Breast epithelium (tissue), 4 donors: Measurements from ENCODE around the gene TOGARAM2. TPM values are rescaled to one million over a fixed set of nuclear protein-coding genes. Genes with fewer than 3 reads are reported as not detected.

Experiments
- DNase-seq, 2 donors: peaks; one replicate each; pipeline ENCODE4 v3.0.0-alpha.2; 2019; ENCODE audit warnings: low spot score in 2 of 2
- H3K27ac ChIP-seq, 2 donors: fragments of 200-600 bp; sonication (generic) in 1 of 2; one replicate each; pipeline ENCODE4 v1.5.1; 2016 to 2019; ENCODE audit warnings: mild to moderate bottlenecking in 1 of 2
- H3K27me3 ChIP-seq, 2 donors: fragments of 200-600 bp; sonication (generic) in 1 of 2; one replicate each; pipeline versions ENCODE4 v1.5.1 to v1.6.0; 2017 to 2019; ENCODE audit warnings: control low read depth in 1 of 2, mild to moderate bottlenecking in 1 of 2
- H3K36me3 ChIP-seq: fragments of 200-600 bp; one replicate; pipeline ENCODE4 v1.5.1; 2019
- H3K4me1 ChIP-seq, 2 donors: fragments of 200-600 bp; sonication (generic); one replicate each; pipeline ENCODE4 v1.5.1; 2016 to 2019; ENCODE audit warnings: control low read depth in 1 of 2
- H3K4me3 ChIP-seq, 3 donors: fragments of 200-600 bp; sonication (generic); 1 replicate in 2 of 3; 2 replicates in 1 of 3; pipeline ENCODE4 v1.5.1; 2016 to 2019; ENCODE audit warnings: mild to moderate bottlenecking in 3 of 3, moderate library complexity in 2 of 3
- H3K9me3 ChIP-seq, 2 donors: fragments of 200-600 bp; sonication (generic) in 1 of 2; one replicate each; pipeline ENCODE4 v1.5.1; 2016 to 2019; ENCODE audit warnings: control low read depth in 1 of 2
- POLR2A ChIP-seq: fragments of 450-650 bp; IDR thresholded peaks from one replicate; pipeline ENCODE4 v1.6.1; 2016; ENCODE audit warnings: antibody characterized with exemption, mild to moderate bottlenecking, moderate library complexity
- POLR2AphosphoS5 ChIP-seq, 3 donors: sonication (generic); formaldehyde crosslinking; IDR thresholded peaks; one replicate each; pipeline ENCODE4 v1.6.1; 2017; ENCODE audit warnings: antibody characterized with exemption in 3 of 3
- intact Hi-C: fragments of 100-400 bp; cut with DNase I; formaldehyde crosslinking; loops from one replicate; pipeline ENCODE4 v1.15.1; 2023; ENCODE audit warnings: low total_unique reads
- total RNA-seq, 3 donors: library from RNA; depleted of rRNA; stranded (reverse); fragments of >200 nt; gene quantifications; one replicate each; pipeline ENCODE4 v1.1.0, GENCODE V29; 2016
- TF ChIP-seq, protein P1 (sequence below), 3 donors: fragments of 450-650 bp; IDR thresholded peaks; one replicate each; pipeline ENCODE4 v1.5.1; 2016 to 2017; ENCODE audit warnings: antibody characterized with exemption in 3 of 3, mild to moderate bottlenecking in 3 of 3, moderate library complexity in 3 of 3

Gene TOGARAM2
- total RNA-seq, 3 donors from 2014 or later: 0.15 to 2.7 (median 0.33) TPM

GRCh38 chr2:28949190-28949589 lies 31.9 kb upstream of the TOGARAM2 start:
- Histone ChIP-seq H3K27ac (no peak overlapping the region), H3K36me3 (peaks cover 11% of the 10 kb centered on the region), H3K4me1 (no peaks in the 10 kb centered on the region), H3K27me3 (no peaks in the 10 kb centered on the region), H3K9me3 (peaks cover 6 to 8% of the 10 kb centered on the region in 2 donors), H3K4me3 (no peak overlapping the region)
- intact Hi-C loops: no loop called here
- TF ChIP-seq POLR2A: no peak
- DNase-seq: no peak

- Histone ChIP-seq H3K4me3 (no peak overlapping the region), H3K36me3 (peaks cover 11% of the 10 kb centered on the region), H3K4me1 (no peaks in the 10 kb centered on the region), H3K27ac (no peak overlapping the region), H3K9me3 (peaks cover 6 to 8% of the 10 kb centered on the region in 2 donors), H3K27me3 (no peaks in the 10 kb centered on the region)
- DNase-seq: no peak
- TF ChIP-seq, protein P1, sequence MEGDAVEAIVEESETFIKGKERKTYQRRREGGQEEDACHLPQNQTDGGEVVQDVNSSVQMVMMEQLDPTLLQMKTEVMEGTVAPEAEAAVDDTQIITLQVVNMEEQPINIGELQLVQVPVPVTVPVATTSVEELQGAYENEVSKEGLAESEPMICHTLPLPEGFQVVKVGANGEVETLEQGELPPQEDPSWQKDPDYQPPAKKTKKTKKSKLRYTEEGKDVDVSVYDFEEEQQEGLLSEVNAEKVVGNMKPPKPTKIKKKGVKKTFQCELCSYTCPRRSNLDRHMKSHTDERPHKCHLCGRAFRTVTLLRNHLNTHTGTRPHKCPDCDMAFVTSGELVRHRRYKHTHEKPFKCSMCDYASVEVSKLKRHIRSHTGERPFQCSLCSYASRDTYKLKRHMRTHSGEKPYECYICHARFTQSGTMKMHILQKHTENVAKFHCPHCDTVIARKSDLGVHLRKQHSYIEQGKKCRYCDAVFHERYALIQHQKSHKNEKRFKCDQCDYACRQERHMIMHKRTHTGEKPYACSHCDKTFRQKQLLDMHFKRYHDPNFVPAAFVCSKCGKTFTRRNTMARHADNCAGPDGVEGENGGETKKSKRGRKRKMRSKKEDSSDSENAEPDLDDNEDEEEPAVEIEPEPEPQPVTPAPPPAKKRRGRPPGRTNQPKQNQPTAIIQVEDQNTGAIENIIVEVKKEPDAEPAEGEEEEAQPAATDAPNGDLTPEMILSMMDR (IDR thresholded peaks at IDR 0.05): no peak
- TF ChIP-seq POLR2A (no peak), POLR2AphosphoS5 (IDR thresholded peaks at IDR 0.05) (no peak)
- intact Hi-C loops: no loop called here
Observed at GRCh38 chr2:28949617-28950305, 31.3 kb upstream of the TOGARAM2 start.

DNA sequence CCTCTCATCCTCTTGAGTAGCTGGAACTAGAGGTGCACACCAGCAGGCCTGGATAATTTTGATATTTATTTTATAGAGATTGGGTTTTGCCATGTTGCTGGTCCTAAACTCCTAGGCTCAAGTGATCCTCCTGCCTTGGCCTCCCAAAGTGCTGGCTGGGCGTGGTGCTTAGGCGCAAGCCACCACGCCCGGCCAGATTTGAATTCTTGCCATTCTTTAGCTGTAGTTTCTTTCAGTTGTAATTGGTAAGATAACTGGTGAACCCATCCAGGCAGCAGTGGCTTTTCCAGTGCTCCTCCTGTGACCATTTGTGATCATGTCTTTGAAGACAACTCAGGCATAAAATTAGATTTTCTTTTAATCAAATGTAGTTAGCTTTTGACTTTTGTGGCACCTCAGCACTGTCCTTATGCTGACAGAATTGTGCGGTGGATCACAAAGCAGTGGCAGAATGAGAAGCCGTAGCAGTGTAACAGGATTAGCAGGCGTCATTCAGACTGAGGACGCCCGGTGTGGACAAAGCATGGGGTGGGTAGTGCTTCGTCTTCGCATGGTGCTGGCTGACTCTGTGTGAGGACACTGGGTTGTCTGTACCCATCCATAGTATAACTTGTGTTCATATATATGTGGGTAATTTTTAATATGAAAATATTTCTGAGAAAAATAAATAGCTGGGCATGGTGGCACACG lies 30.0 kb upstream of the TOGARAM2 start:
- no peak for DNase-seq
- peaks cover 6 to 8% of the 10 kb centered on the region in 2 donors for H3K9me3 ChIP-seq
- peak overlapping the region in 1 of 2 donors; percentile 61 for H3K27ac ChIP-seq
- H3K4me3 ChIP-seq: no peak overlapping the region
- H3K27me3 ChIP-seq: no peaks in the 10 kb centered on the region
- no peaks in the 10 kb centered on the region for H3K4me1 ChIP-seq
- TF ChIP-seq POLR2A (no peak), POLR2AphosphoS5 (IDR thresholded peaks at IDR 0.05) (no peak)
- TF ChIP-seq, protein P1 (IDR thresholded peaks at IDR 0.05): no peak
- intact Hi-C loops: no loop called here
- H3K36me3 ChIP-seq: peaks cover 9% of the 10 kb centered on the region

DNA sequence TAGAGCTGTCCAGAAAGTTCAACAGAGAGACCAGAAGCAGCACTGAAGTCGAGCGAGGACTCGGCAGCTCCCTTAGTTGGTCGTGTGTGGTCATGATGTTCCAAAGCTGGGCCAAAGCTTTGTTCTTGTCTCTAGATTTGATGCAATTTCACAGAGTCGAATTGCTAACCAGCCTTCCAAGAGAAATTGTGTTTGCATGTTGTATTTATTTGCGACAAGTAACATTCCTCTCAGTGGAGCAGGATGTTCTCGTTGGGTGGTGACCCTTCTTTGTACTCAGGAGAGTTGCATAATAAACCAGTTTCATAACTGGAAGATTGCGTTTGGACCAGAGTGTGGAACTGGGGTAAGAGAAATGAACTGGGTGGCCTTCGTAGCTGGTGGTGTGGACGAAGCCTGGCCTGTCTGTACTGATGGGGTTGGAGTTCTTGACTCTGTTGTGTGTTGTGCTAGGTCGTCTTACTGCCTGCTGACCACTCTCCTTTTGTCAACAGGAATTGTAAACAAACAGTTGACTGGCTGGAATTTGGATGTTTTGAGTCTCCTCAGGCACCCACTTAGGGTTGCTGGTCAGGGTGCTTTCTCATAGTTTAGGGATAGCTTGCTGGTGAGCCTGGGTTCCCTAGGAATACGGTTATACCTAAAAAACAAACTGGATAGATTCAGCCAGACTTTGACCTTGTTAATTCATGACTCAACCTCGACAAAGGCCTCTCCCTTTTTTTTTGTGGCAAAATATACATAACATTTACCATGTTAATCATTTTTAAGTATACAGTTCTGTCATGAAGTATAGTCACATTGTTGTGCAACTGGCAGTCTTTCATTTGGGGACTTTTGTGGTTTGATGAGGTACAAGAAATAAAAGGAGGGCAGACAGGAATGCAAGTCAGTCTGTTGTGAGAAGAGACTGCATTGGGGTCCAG lies 28.9 kb upstream of the TOGARAM2 start:
- H3K36me3 ChIP-seq: no peaks in the 10 kb centered on the region
- TF ChIP-seq POLR2A: no peak
- peak in 2 of 3 donors; percentile 19 to 67 for TF ChIP-seq POLR2AphosphoS5 (IDR thresholded peaks at IDR 0.05)
- DNase-seq: no peak
- intact Hi-C loops: no loop called here
- H3K4me1 ChIP-seq: no peaks in the 10 kb centered on the region
- peaks cover 6 to 8% of the 10 kb centered on the region in 2 donors for H3K9me3 ChIP-seq
- peak overlapping the region in 1 of 2 donors; percentile 61 for H3K27ac ChIP-seq
- no peak overlapping the region for H3K4me3 ChIP-seq
- H3K27me3 ChIP-seq: no peaks in the 10 kb centered on the region

DNA sequence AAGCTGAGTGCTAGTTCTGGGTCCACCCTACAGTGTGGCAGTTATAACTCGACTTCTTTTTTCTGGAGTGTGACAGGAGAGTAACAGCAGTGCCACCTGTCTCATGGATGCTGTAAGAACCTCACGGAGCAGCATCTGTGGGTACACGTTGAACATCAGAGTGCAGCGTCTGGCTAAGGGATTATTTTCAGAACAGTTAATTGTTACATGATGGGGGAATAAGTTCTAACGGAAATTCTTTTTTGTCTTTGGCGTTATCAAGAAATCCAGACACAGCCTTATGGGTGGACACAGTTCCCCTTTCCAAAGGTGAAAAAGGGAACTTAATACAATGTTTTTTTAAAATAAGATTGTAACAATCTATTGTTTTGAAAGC lies 28.3 kb upstream of the TOGARAM2 start:
- Histone ChIP-seq H3K27me3 (no peaks in the 10 kb centered on the region), H3K9me3 (peaks cover 6 to 8% of the 10 kb centered on the region in 2 donors), H3K27ac (peak overlapping the region in 1 of 2 donors; percentile 61), H3K4me1 (no peaks in the 10 kb centered on the region), H3K36me3 (no peaks in the 10 kb centered on the region), H3K4me3 (no peak overlapping the region)
- no peak for DNase-seq
- intact Hi-C loops: no loop called here
- TF ChIP-seq POLR2AphosphoS5 (IDR thresholded peaks at IDR 0.05): no peak
- TF ChIP-seq, protein P1 (IDR thresholded peaks at IDR 0.05): no peak
- TF ChIP-seq POLR2A: no peak
